GM23338 (cell line): ENCODE measurements around the gene MAPKAPK2. TPM values are rescaled to one million over a fixed set of nuclear protein-coding genes. Genes with fewer than 3 reads are reported as not detected.

ENCODE experiments used
- ATAC-seq: fragments of 200-7000 bp; cut with Tn5 transposase; 3 replicates; pipeline ENCODE4 v1.9.1; 2020
- DNase-seq: peaks from one replicate; pipeline ENCODE4 v3.0.0-alpha.2; 2015; ENCODE audit warnings: low spot score
- H2AFZ ChIP-seq: fragments of 200-600 bp; sonication (generic); 2 replicates; pipeline ENCODE4 v1.8.0; 2016; ENCODE audit warnings: antibody characterized with exemption, mild to moderate bottlenecking, moderate library complexity
- H3F3A ChIP-seq: fragments of 200-600 bp; sonication (generic); replicated peaks from 2 replicates; pipeline ENCODE4 v1.8.0; 2017; ENCODE audit warnings: antibody characterized with exemption, mixed run types, low read depth
- H3K27ac ChIP-seq: fragments of 200-600 bp; sonication (generic); 2 replicates; pipeline ENCODE4 v1.6.1; 2016; ENCODE audit warnings: low read depth
- H3K27me3 ChIP-seq: fragments of 200-600 bp; sonication (generic); 2 replicates; pipeline ENCODE4 v1.8.0; 2016; ENCODE audit warnings: mild to moderate bottlenecking, mixed run types, moderate library complexity; ENCODE audit not compliant: insufficient read depth
- H3K36me3 ChIP-seq: fragments of 200-600 bp; sonication (generic); 2 replicates; pipeline ENCODE4 v1.8.0; 2016; ENCODE audit warnings: mild to moderate bottlenecking; ENCODE audit not compliant: insufficient read depth
- H3K4me1 ChIP-seq: fragments of 200-600 bp; sonication (generic); 2 replicates; pipeline ENCODE4 v1.8.0; 2016; ENCODE audit warnings: mild to moderate bottlenecking, moderate library complexity; ENCODE audit not compliant: insufficient read depth
- H3K4me2 ChIP-seq: fragments of 200-600 bp; sonication (generic); 2 replicates; pipeline ENCODE4 v1.7.1; 2017; ENCODE audit warnings: mixed run types
- H3K4me3 ChIP-seq: fragments of 200-600 bp; sonication (generic); 2 replicates; pipeline ENCODE4 v1.6.1; 2016; ENCODE audit warnings: mixed run types
- H3K79me2 ChIP-seq: fragments of 200-600 bp; sonication (generic); replicated peaks from 2 replicates; pipeline ENCODE4 v1.8.0; 2017; ENCODE audit warnings: mild to moderate bottlenecking; ENCODE audit not compliant: insufficient read depth
- H3K9me2 ChIP-seq: fragments of 200-600 bp; sonication (generic); 2 replicates; pipeline ENCODE4 v1.8.0; 2017; ENCODE audit not compliant: insufficient read depth
- H4K20me1 ChIP-seq: fragments of 200-600 bp; sonication (generic); replicated peaks from 2 replicates; pipeline ENCODE4 v1.8.0; 2017; ENCODE audit warnings: mild to moderate bottlenecking; ENCODE audit not compliant: insufficient read depth
- H3K27ac Mint-ChIP-seq: 2 replicates; pipeline ENCODE4 v1.8.0; 2020; ENCODE audit warnings: inconsistent platforms, mild to moderate bottlenecking, moderate library complexity, mixed read lengths
- H3K27me3 Mint-ChIP-seq: 3 replicates; pipeline ENCODE4 v1.8.0; 2022; ENCODE audit warnings: low read depth, mild to moderate bottlenecking, moderate library complexity, mixed read lengths, inconsistent platforms; ENCODE audit not compliant: insufficient read depth, poor library complexity
- H3K36me3 Mint-ChIP-seq: 3 replicates; pipeline ENCODE4 v1.8.0; 2021; ENCODE audit warnings: low read depth, mild to moderate bottlenecking, inconsistent platforms, moderate library complexity, mixed read lengths
- H3K4me1 Mint-ChIP-seq: 3 replicates; pipeline ENCODE4 v1.8.0; 2020; ENCODE audit warnings: mild to moderate bottlenecking, inconsistent platforms, mixed read lengths
- H3K4me3 Mint-ChIP-seq: 3 replicates; pipeline ENCODE4 v1.8.0; 2021; ENCODE audit warnings: moderate library complexity, mild to moderate bottlenecking, inconsistent platforms, mixed read lengths
- H3K9me3 Mint-ChIP-seq: 3 replicates; pipeline ENCODE4 v1.8.0; 2020; ENCODE audit warnings: moderate library complexity, mild to moderate bottlenecking, inconsistent platforms, mixed read lengths
- CREB1 ChIP-seq: fragments of 250-450 bp; sonication (Bioruptor Pico); IDR thresholded peaks from 2 replicates; pipeline ENCODE4 v1.5.0; 2020; ENCODE audit warnings: low read depth, mild to moderate bottlenecking, moderate library complexity
- CTCF ChIP-seq, 2 experiments: fragments of 200-600 bp in 1 of 2; sonication (generic) in 1 of 2; conservative IDR thresholded peaks; 2 replicates each; pipeline versions ENCODE4 v1.5.1 to v1.6.1; 2016 to 2017; ENCODE audit warnings: antibody characterized with exemption in 2 of 2, low read depth in 2 of 2, mild to moderate bottlenecking in 2 of 2, moderate library complexity in 1 of 2
- ETS1 ChIP-seq: IDR thresholded peaks from 2 replicates; pipeline ENCODE4 v1.6.1; 2016; ENCODE audit warnings: antibody characterized with exemption
- EZH2 ChIP-seq: fragments of 200-600 bp; sonication (generic); IDR thresholded peaks from one replicate; pipeline ENCODE4 v1.8.0; 2017; ENCODE audit warnings: antibody characterized with exemption, mild to moderate bottlenecking, low read depth; ENCODE audit not compliant: unreplicated experiment
- EZH2phosphoT487 ChIP-seq: fragments of 200-600 bp; sonication (generic); IDR thresholded peaks from one replicate; pipeline ENCODE4 v1.8.1; 2018; ENCODE audit warnings: antibody characterized with exemption; ENCODE audit not compliant: unreplicated experiment
- JUNB ChIP-seq: IDR thresholded peaks from one replicate; pipeline ENCODE4 v1.6.1; 2016; ENCODE audit warnings: antibody characterized with exemption; ENCODE audit not compliant: unreplicated experiment
- NANOG ChIP-seq: IDR thresholded peaks from 2 replicates; pipeline ENCODE4 v1.6.1; 2016; ENCODE audit warnings: antibody characterized with exemption, borderline replicate concordance
- POLR2AphosphoS5 ChIP-seq: IDR thresholded peaks from 2 replicates; pipeline ENCODE4 v1.6.1; 2016; ENCODE audit warnings: antibody characterized with exemption, low read depth
- REST ChIP-seq: IDR thresholded peaks from one replicate; pipeline ENCODE4 v1.6.1; 2018; ENCODE audit warnings: antibody characterized with exemption; ENCODE audit not compliant: unreplicated experiment
- STAT1 ChIP-seq: IDR thresholded peaks from one replicate; pipeline ENCODE4 v1.6.1; 2016; ENCODE audit warnings: antibody characterized with exemption; ENCODE audit not compliant: unreplicated experiment
- ZNF114 ChIP-seq: fragments of 250-450 bp; sonication (Bioruptor Pico); IDR thresholded peaks from 2 replicates; pipeline ENCODE4 v1.5.0; 2020; ENCODE audit warnings: mild to moderate bottlenecking, moderate library complexity
- ZNF331 ChIP-seq: fragments of 250-450 bp; sonication (Bioruptor Pico); IDR thresholded peaks from 2 replicates; pipeline ENCODE4 v1.5.0; 2020; ENCODE audit warnings: low read depth, mild to moderate bottlenecking, moderate library complexity
- ZNF462 ChIP-seq: fragments of 250-450 bp; sonication (Bioruptor Pico); IDR thresholded peaks from 2 replicates; pipeline ENCODE4 v1.5.0; 2020; ENCODE audit warnings: mild to moderate bottlenecking, moderate library complexity
- polyA plus RNA-seq: library from polyadenylated mRNA; unstranded; fragments of >200 nt; fragmentation: Nextera tagmentation; extraction: Ambion mirVana; gene quantifications from 2 replicates; pipeline ENCODE4 v1.2.1, GENCODE V29; 2016
- total RNA-seq: library from RNA; depleted of rRNA; stranded (reverse); fragments of >200 nt; shearing (Covaris generic); gene quantifications from 2 replicates; pipeline ENCODE4 v1.2.3, GENCODE V29; 2014

The MAPKAPK2 gene
- total and polyA plus RNA-seq, 2 experiments from 2014 or later, result 10.1 to 30.4 TPM

GRCh38 chr1:206719169-206719839 is 34.6 kb downstream of the MAPKAPK2 start:
- H3K4me1 ChIP-seq, result peaks cover 13% of the 10 kb centered on the region
- ATAC-seq, result no peak
- Mint-ChIP-seq H3K36me3 (no peaks in the 10 kb centered on the region; the same call in 2 of the 3 replicates), H3K4me1 (peaks cover 20% of the 10 kb centered on the region), H3K27ac (no peak overlapping the region), H3K9me3 (no peaks in the 10 kb centered on the region; the same call in 2 of the 3 replicates), H3K27me3 (peaks cover 5% of the 10 kb centered on the region), H3K4me3 (no peak overlapping the region)
- H3K27me3 ChIP-seq, result no peaks in the 10 kb centered on the region
- TF ChIP-seq CREB1 (CRISPR knock-in tag) (no peak), POLR2AphosphoS5 (no peak), REST (no peak), ZNF462 (CRISPR knock-in tag) (no peak), CTCF (conservative IDR thresholded peaks at IDR 0.05; ENCODE audit: low read depth in 2 of 2) (no peak), STAT1 (no peak), EZH2 (no peak), EZH2phosphoT487 (no peak), ETS1 (no peak), ZNF114 (CRISPR knock-in tag) (no peak), NANOG (no peak), ZNF331 (CRISPR knock-in tag) (no peak), JUNB (no peak)
- no peaks in the 10 kb centered on the region for H3F3A ChIP-seq
- no peak overlapping the region for H2AFZ ChIP-seq
- peaks cover 68% of the 10 kb centered on the region for H3K79me2 ChIP-seq
- no peaks in the 10 kb centered on the region for H3K36me3 ChIP-seq
- no peak overlapping the region for H3K4me2 ChIP-seq
- DNase-seq, result no peak
- H3K4me3 ChIP-seq, result no peak overlapping the region
- no peak overlapping the region for H3K27ac ChIP-seq
- H3K9me2 ChIP-seq, result no peaks in the 10 kb centered on the region
- H4K20me1 ChIP-seq, result peaks cover 22% of the 10 kb centered on the region
